ENCODE measurements around the gene BCL2L1. TPM values are rescaled to one million over a fixed set of nuclear protein-coding genes. Genes with fewer than 3 reads are reported as not detected.

BCL2L1 gene
- total RNA-seq, 1 experiment from 2014 or later, result 226 TPM

DNA sequence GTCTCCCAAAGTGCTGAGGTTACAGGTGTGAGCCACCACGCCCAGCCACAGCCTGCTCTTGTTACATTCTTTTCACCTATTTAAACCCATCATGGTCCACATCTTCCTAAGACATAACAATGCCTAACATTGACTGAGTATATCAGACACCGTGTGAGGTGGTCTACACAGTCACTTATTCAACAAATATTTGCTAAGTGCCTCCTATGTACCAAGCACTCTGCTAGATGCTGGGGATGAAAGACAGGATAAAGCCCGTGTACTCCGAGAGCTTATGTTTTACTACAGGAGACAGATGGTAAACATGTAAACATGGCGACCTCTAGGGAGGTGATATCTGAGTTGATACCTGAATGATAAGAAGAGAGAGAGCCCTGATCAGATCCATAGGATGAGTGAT is 12.7 kb downstream of the BCL2L1 start:
- Histone ChIP-seq H3K9me2 (ENCODE audit: insufficient read depth) (no peaks in the 10 kb centered on the region), H3K27me3 (ENCODE audit: insufficient read depth, low read length) (no peaks in the 10 kb centered on the region), H3K4me3 (replicated peaks in 1 of 2; ENCODE audit: low read depth in 1 of 2, low read length in 2 of 2) (no peak overlapping the region), H3K36me3 (ENCODE audit: control insufficient read depth in 1 of 2, insufficient read depth in 2 of 2, low read length in 2 of 2) (peaks cover 6 to 69% of the 10 kb centered on the region in 2 experiments; a peak in 2 of 4 replicates), H3K27ac (ENCODE audit: low read depth, low read length) (peak overlapping the region; percentile 98), H3K9me3 (ENCODE audit: control insufficient read depth in 1 of 2, insufficient read depth in 1 of 2, low read depth in 1 of 2, low read length in 2 of 2) (no peaks in the 10 kb centered on the region), H3K4me2 (ENCODE audit: low read length) (peak overlapping the region; percentile 80; the same call in 1 of the 2 replicates), H2AFZ (ENCODE audit: low read depth, low read length, poor library complexity, severe bottlenecking) (no peak overlapping the region), H3K9ac (ENCODE audit: low read length) (peak overlapping the region; percentile 70), H4K20me1 (ENCODE audit: insufficient read depth) (no peaks in the 10 kb centered on the region), H3K4me1 (ENCODE audit: control insufficient read depth in 1 of 2, insufficient read depth in 2 of 2, low read length in 2 of 2) (peaks cover 89 to 99% of the 10 kb centered on the region in 2 experiments), H3K79me2 (ENCODE audit: insufficient read depth, low read length) (peaks cover 99% of the 10 kb centered on the region)
- DNase-seq (ENCODE audit: low read depth, low spot score), result no peak
- no TSS peak for BruUV-seq (replicated peaks)
- TF ChIP-seq ZFX (IDR thresholded peaks at IDR 0.05) (no peak), SP1 (IDR thresholded peaks at IDR 0.05; ENCODE audit: low read depth) (no peak), YY1 (IDR thresholded peaks at IDR 0.05; ENCODE audit: extremely low read depth, insufficient replicate concordance, low read depth, low read length) (no peak), RAD21 (IDR thresholded peaks at IDR 0.05; ENCODE audit: low read depth) (no peak)
- TF ChIP-seq, protein P1, sequence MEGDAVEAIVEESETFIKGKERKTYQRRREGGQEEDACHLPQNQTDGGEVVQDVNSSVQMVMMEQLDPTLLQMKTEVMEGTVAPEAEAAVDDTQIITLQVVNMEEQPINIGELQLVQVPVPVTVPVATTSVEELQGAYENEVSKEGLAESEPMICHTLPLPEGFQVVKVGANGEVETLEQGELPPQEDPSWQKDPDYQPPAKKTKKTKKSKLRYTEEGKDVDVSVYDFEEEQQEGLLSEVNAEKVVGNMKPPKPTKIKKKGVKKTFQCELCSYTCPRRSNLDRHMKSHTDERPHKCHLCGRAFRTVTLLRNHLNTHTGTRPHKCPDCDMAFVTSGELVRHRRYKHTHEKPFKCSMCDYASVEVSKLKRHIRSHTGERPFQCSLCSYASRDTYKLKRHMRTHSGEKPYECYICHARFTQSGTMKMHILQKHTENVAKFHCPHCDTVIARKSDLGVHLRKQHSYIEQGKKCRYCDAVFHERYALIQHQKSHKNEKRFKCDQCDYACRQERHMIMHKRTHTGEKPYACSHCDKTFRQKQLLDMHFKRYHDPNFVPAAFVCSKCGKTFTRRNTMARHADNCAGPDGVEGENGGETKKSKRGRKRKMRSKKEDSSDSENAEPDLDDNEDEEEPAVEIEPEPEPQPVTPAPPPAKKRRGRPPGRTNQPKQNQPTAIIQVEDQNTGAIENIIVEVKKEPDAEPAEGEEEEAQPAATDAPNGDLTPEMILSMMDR (IDR thresholded peaks at IDR 0.05 in 2 of 3, conservative IDR thresholded peaks at IDR 0.05 in 1 of 3; ENCODE audit: borderline replicate concordance in 1 of 3, insufficient read depth in 1 of 3, low read depth in 2 of 3, low read length in 2 of 3), result no peak
- CTCF ChIA-PET, result interaction anchor here (1.7 kb wide), 1 partner anchor 14 kb away, joined by 6 read pairs; no protein-coding TSS in a partner anchor
- POLR2A ChIA-PET, result interaction anchor here (1.5 kb wide), 1 partner anchor 13 kb away, joined by 4 read pairs; no protein-coding TSS in a partner anchor
- no peak for ATAC-seq
- RAD21 ChIA-PET (ENCODE audit: low non-redundant PET in 1 of 2, low total read pairs in 2 of 2, uncharacterized antibody in 2 of 2, unreplicated experiment in 2 of 2), result no interaction called here
- intact Hi-C loops (cut with micrococcal nuclease), result no loop called here

Data from HCT116 (cell line).